ENCODE results near the gene SELENOP. TPM values are rescaled to one million over a fixed set of nuclear protein-coding genes. Genes with fewer than 3 reads are reported as not detected.

Gene SELENOP
- total and polyA plus RNA-seq, 9 of the 15 experiments (the other 6 are each of a cell fraction or from before 2014, with no cell fraction given): 3.2 to 6.3 (median 4.5) TPM

GRCh38 chr5:42854795-42855194 lies 43.1 kb upstream of the SELENOP start (continued):
- TF ChIP-seq, protein P1, sequence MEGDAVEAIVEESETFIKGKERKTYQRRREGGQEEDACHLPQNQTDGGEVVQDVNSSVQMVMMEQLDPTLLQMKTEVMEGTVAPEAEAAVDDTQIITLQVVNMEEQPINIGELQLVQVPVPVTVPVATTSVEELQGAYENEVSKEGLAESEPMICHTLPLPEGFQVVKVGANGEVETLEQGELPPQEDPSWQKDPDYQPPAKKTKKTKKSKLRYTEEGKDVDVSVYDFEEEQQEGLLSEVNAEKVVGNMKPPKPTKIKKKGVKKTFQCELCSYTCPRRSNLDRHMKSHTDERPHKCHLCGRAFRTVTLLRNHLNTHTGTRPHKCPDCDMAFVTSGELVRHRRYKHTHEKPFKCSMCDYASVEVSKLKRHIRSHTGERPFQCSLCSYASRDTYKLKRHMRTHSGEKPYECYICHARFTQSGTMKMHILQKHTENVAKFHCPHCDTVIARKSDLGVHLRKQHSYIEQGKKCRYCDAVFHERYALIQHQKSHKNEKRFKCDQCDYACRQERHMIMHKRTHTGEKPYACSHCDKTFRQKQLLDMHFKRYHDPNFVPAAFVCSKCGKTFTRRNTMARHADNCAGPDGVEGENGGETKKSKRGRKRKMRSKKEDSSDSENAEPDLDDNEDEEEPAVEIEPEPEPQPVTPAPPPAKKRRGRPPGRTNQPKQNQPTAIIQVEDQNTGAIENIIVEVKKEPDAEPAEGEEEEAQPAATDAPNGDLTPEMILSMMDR (IDR thresholded peaks at IDR 0.05 in 2 of 3, conservative IDR thresholded peaks at IDR 0.05 in 1 of 3; ENCODE audit: insufficient read depth in 2 of 3, low read depth in 1 of 3, low read length in 3 of 3): no peak

DNA sequence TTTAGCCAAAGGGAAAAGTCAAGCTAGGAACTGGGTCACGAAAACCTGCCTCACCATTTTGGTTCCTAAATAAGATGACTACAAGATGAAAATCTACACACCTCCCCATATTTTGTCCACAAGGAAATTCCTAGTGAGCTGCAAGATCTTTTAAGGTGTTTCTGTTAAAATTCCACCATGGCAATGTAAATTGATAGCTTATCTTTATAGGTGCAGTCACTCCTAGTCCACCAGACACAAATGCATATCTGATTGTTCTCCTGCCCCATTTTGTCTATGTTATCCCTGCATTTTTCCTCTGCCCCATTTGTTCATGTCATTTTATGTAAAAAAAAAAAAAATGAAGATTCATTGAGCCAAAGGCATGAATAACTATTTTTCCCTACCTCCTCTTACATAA lies 41.1 kb upstream of the SELENOP start:
- no TSS peak for BruUV-seq (replicated peaks)
- POLR2A ChIA-PET: interaction anchor here (1.0 to 1.4 kb wide), 3 partner anchors 12 to 22 kb away, joined by 3 read pairs; no protein-coding TSS in a partner anchor
- TF ChIP-seq ZEB2 (IDR thresholded peaks at IDR 0.05) (peak; percentile 44; the same call in 1 of the 2 replicates), ZNF644 (tag; IDR thresholded peaks at IDR 0.05; ENCODE audit: low read depth) (no peak), ZNF518B (CRISPR knock-in tag; IDR thresholded peaks at IDR 0.05) (no peak), USF1 (CRISPR knock-in tag; IDR thresholded peaks at IDR 0.05) (no peak), LARP7 (IDR thresholded peaks at IDR 0.05) (no peak)

More for the DNA sequence above, 41.1 kb upstream of the SELENOP start:
- intact Hi-C loops (cut with micrococcal nuclease) (no loop called here), in situ Hi-C loops (cut with MboI) (no loop called here)
- Histone ChIP-seq H3K4me2 (ENCODE audit: insufficient read depth, low read length) (no peak overlapping the region), H2AFZ (ENCODE audit: low read depth, low read length) (no peak overlapping the region), H3K36me3 (ENCODE audit: control insufficient read depth, insufficient read depth, low read length) (no peaks in the 10 kb centered on the region), H3K9ac (ENCODE audit: insufficient read depth in 1 of 2, low read depth in 2 of 2, low read length in 2 of 2) (no peak overlapping the region), H4K20me1 (replicated peaks; ENCODE audit: control insufficient read depth, insufficient read depth, low read length) (no peaks in the 10 kb centered on the region), H3K4me3 (no peak overlapping the region), H3K9me3 (replicated peaks; ENCODE audit: control insufficient read depth, insufficient read depth, low read depth, low read length) (no peaks in the 10 kb centered on the region), H3K27me3 (ENCODE audit: control insufficient read depth in 2 of 2, insufficient read depth in 2 of 2, low read length in 2 of 2) (no peaks in the 10 kb centered on the region), H3K79me2 (ENCODE audit: control insufficient read depth, insufficient read depth, low read length) (no peaks in the 10 kb centered on the region), H3K4me1 (replicated peaks in 1 of 2; ENCODE audit: control insufficient read depth in 2 of 2, insufficient read depth in 2 of 2, low read length in 2 of 2) (peaks cover 0 to 19% of the 10 kb centered on the region in 2 experiments; a peak in 4 of 5 replicates), H3K9me1 (ENCODE audit: control insufficient read depth, insufficient read depth, low read length) (no peaks in the 10 kb centered on the region), H3K27ac (ENCODE audit: extremely low read depth, low read depth, low read length) (no peak overlapping the region)
- no peak for FAIRE-seq
- ATAC-seq: no peak
- DNase-seq (ENCODE audit: extremely low read depth in 1 of 4, low spot score in 3 of 4): no peak
- WGBS (ENCODE audit: insufficient coverage, low coverage, missing lambda C conversion rate): 37% methylated on average over 1 of the region's 1 CpG
- CTCF ChIA-PET (ENCODE audit: low intra/inter-chr PET ratio): no interaction called here

Measured in K562 (cell line).